A549 (cell line): Measurements from ENCODE around the gene LPCAT4.
"Not testable (repeated sequence)": the region's sequence is repeated elsewhere in the genome, so short reads cannot be mapped to it uniquely, and the experiment has no call there.

Experiments used
- CEBPB ChIP-seq, 2 experiments: fragments of >200 bp in 1 of 2; sonication (Bioruptor Twin) in 1 of 2; formaldehyde crosslinking in 1 of 2; IDR thresholded peaks; 2 replicates each; pipeline ENCODE4 v1.6.1; 2012 to 2016
- HDAC2 ChIP-seq: fragments of 200-600 bp; sonication (generic); IDR thresholded peaks from 2 replicates; pipeline ENCODE4 v1.6.1; 2016
- HOXA7 ChIP-seq: fragments of 250-450 bp; sonication (Bioruptor Pico); IDR thresholded peaks from 2 replicates; pipeline ENCODE4 v1.5.0; 2020; ENCODE audit warnings: mild to moderate bottlenecking, moderate library complexity
- MAFK ChIP-seq: fragments of 450-650 bp; IDR thresholded peaks from 2 replicates; pipeline ENCODE4 v1.6.1; 2014; ENCODE audit not compliant: partially characterized antibody
- NPAS2 ChIP-seq: fragments of 250-450 bp; sonication (Bioruptor Pico); IDR thresholded peaks from 2 replicates; pipeline ENCODE4 v1.8.0; 2022; ENCODE audit warnings: mild to moderate bottlenecking, moderate library complexity, borderline replicate concordance
- POLR2A ChIP-seq: IDR thresholded peaks from 2 replicates; pipeline ENCODE4 v1.6.1; 2012; ENCODE audit warnings: mild to moderate bottlenecking, low read length
- RAD21 ChIP-seq, 2 experiments: fragments of >200 bp in 1 of 2; sonication (Bioruptor Twin) in 1 of 2; formaldehyde crosslinking in 1 of 2; IDR thresholded peaks in 1 of 2; conservative IDR thresholded peaks in 1 of 2; 2 replicates in 1 of 2; 3 replicates in 1 of 2; pipeline ENCODE4 v1.6.1; 2012 to 2018; ENCODE audit warnings: inconsistent platforms in 1 of 2
- TF ChIP-seq, protein P1 (sequence below): fragments of >200 bp; sonication (Bioruptor Twin); formaldehyde crosslinking; IDR thresholded peaks from 3 replicates; pipeline ENCODE4 v1.5.1; 2016
- TF ChIP-seq, protein P2 (sequence below): IDR thresholded peaks from 2 replicates; pipeline ENCODE4 v1.6.1; 2012
- TF ChIP-seq, protein P3 (sequence below): fragments of 450-650 bp; IDR thresholded peaks from 2 replicates; pipeline ENCODE4 v1.6.1; 2014; ENCODE audit warnings: antibody characterized with exemption
- TF ChIP-seq, protein P4 (sequence below): fragments of 250-450 bp; sonication (Bioruptor Pico); IDR thresholded peaks from 2 replicates; pipeline ENCODE4 v1.5.0; 2021; ENCODE audit warnings: mild to moderate bottlenecking, moderate library complexity, borderline replicate concordance
- TF ChIP-seq, protein P5 (sequence below): fragments of 200-600 bp; sonication (generic); IDR thresholded peaks from 2 replicates; pipeline ENCODE4 v1.6.1; 2016; ENCODE audit warnings: antibody characterized with exemption, mild to moderate bottlenecking, moderate library complexity

DNA sequence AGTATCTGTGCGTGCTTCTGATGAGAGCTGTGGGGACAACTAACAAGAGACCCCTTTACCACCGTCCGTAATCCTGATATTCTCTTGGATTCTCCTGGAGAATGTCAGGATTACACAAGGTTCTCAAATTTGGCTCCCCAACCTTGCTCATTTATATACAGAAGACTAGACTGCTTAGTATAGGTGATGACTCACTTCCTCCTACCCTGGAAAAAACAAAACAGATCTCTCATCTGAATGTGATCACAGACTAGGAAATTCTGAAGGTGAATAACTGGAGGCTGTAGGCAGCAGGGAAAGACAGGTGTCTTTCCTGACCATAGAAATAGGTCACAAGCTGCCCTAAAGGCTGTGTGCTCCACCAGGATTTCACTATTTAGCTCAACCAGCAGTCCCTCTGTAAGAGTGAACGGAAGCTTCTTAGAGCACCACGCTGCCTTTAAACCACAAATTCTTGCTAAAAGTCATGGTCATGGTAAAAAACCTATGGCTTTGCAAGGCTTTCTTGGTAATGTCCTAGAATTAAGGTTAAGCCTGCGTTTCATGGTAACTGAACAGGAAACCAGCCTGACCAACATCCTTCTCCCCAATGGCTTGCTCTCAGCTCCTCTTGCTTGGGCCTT is 30.8 kb upstream of the LPCAT4 start:
- TF ChIP-seq, protein P1, sequence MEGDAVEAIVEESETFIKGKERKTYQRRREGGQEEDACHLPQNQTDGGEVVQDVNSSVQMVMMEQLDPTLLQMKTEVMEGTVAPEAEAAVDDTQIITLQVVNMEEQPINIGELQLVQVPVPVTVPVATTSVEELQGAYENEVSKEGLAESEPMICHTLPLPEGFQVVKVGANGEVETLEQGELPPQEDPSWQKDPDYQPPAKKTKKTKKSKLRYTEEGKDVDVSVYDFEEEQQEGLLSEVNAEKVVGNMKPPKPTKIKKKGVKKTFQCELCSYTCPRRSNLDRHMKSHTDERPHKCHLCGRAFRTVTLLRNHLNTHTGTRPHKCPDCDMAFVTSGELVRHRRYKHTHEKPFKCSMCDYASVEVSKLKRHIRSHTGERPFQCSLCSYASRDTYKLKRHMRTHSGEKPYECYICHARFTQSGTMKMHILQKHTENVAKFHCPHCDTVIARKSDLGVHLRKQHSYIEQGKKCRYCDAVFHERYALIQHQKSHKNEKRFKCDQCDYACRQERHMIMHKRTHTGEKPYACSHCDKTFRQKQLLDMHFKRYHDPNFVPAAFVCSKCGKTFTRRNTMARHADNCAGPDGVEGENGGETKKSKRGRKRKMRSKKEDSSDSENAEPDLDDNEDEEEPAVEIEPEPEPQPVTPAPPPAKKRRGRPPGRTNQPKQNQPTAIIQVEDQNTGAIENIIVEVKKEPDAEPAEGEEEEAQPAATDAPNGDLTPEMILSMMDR: not testable (repeated sequence)
- TF ChIP-seq POLR2A; HOXA7; HDAC2; MAFK; NPAS2 (CRISPR knock-in tag); CEBPB (IDR thresholded peaks at IDR 0.05); RAD21 (conservative IDR thresholded peaks at IDR 0.05 in 1 of 2, IDR thresholded peaks at IDR 0.05 in 1 of 2): not testable (repeated sequence)
- TF ChIP-seq, protein P2, sequence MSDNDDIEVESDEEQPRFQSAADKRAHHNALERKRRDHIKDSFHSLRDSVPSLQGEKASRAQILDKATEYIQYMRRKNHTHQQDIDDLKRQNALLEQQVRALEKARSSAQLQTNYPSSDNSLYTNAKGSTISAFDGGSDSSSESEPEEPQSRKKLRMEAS: not testable (repeated sequence)
- TF ChIP-seq, protein P3, sequence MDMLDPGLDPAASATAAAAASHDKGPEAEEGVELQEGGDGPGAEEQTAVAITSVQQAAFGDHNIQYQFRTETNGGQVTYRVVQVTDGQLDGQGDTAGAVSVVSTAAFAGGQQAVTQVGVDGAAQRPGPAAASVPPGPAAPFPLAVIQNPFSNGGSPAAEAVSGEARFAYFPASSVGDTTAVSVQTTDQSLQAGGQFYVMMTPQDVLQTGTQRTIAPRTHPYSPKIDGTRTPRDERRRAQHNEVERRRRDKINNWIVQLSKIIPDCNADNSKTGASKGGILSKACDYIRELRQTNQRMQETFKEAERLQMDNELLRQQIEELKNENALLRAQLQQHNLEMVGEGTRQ: not testable (repeated sequence)
- TF ChIP-seq, protein P4, sequence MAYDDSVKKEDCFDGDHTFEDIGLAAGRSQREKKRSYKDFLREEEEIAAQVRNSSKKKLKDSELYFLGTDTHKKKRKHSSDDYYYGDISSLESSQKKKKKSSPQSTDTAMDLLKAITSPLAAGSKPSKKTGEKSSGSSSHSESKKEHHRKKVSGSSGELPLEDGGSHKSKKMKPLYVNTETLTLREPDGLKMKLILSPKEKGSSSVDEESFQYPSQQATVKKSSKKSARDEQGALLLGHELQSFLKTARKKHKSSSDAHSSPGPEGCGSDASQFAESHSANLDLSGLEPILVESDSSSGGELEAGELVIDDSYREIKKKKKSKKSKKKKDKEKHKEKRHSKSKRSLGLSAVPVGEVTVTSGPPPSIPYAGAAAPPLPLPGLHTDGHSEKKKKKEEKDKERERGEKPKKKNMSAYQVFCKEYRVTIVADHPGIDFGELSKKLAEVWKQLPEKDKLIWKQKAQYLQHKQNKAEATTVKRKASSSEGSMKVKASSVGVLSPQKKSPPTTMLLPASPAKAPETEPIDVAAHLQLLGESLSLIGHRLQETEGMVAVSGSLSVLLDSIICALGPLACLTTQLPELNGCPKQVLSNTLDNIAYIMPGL: not testable (repeated sequence)
- TF ChIP-seq, protein P5, sequence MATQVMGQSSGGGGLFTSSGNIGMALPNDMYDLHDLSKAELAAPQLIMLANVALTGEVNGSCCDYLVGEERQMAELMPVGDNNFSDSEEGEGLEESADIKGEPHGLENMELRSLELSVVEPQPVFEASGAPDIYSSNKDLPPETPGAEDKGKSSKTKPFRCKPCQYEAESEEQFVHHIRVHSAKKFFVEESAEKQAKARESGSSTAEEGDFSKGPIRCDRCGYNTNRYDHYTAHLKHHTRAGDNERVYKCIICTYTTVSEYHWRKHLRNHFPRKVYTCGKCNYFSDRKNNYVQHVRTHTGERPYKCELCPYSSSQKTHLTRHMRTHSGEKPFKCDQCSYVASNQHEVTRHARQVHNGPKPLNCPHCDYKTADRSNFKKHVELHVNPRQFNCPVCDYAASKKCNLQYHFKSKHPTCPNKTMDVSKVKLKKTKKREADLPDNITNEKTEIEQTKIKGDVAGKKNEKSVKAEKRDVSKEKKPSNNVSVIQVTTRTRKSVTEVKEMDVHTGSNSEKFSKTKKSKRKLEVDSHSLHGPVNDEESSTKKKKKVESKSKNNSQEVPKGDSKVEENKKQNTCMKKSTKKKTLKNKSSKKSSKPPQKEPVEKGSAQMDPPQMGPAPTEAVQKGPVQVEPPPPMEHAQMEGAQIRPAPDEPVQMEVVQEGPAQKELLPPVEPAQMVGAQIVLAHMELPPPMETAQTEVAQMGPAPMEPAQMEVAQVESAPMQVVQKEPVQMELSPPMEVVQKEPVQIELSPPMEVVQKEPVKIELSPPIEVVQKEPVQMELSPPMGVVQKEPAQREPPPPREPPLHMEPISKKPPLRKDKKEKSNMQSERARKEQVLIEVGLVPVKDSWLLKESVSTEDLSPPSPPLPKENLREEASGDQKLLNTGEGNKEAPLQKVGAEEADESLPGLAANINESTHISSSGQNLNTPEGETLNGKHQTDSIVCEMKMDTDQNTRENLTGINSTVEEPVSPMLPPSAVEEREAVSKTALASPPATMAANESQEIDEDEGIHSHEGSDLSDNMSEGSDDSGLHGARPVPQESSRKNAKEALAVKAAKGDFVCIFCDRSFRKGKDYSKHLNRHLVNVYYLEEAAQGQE: not testable (repeated sequence)
